Globus pallidus (tissue), 1 donor: ENCODE results near the gene TCL1A.

Source experiments
- DNase-seq: peaks from one replicate; pipeline ENCODE4 v3.0.0-alpha.2; 2015; ENCODE audit warnings: low spot score

Gene TCL1A

GRCh38 chr14:95705518-95705917 is 8.4 kb downstream of the TCL1A start:
- DNase-seq: no peak

GRCh38 chr14:95703805-95704204 is 10.1 kb downstream of the TCL1A start:
- no peak for DNase-seq

GRCh38 chr14:95703341-95703740 is 10.6 kb downstream of the TCL1A start:
- no peak for DNase-seq

GRCh38 chr14:95701846-95702221 is 12.1 kb downstream of the TCL1A start:
- no peak for DNase-seq

GRCh38 chr14:95700221-95700976 is 13.5 kb downstream of the TCL1A start:
- DNase-seq: no peak

- no peak for DNase-seq
Observed at GRCh38 chr14:95699412-95699811, 14.5 kb downstream of the TCL1A start.

GRCh38 chr14:95698287-95698686 is 15.6 kb downstream of the TCL1A start:
- no peak for DNase-seq

- DNase-seq: no peak
Observed at GRCh38 chr14:95697764-95698163, 16.2 kb downstream of the TCL1A start.

- no peak for DNase-seq
Observed at GRCh38 chr14:95696741-95697140, 17.2 kb downstream of the TCL1A start.

GRCh38 chr14:95695913-95696312 is 18.0 kb downstream of the TCL1A start:
- no peak for DNase-seq

- no peak for DNase-seq
Observed at GRCh38 chr14:95695051-95695450, 18.9 kb downstream of the TCL1A start.

- DNase-seq: no peak
Observed at GRCh38 chr14:95692109-95692508, 21.8 kb downstream of the TCL1A start.

- DNase-seq: no peak
Observed at GRCh38 chr14:95691591-95691990, 22.3 kb downstream of the TCL1A start.

- no peak for DNase-seq
Observed at GRCh38 chr14:95690815-95691214, 23.1 kb downstream of the TCL1A start.

- DNase-seq: no peak
Observed at GRCh38 chr14:95689441-95689840, 24.5 kb downstream of the TCL1A start.

- DNase-seq: no peak
Observed at GRCh38 chr14:95686935-95687334, 27.0 kb downstream of the TCL1A start.

- no peak for DNase-seq
Observed at GRCh38 chr14:95685978-95686922, 27.7 kb downstream of the TCL1A start, which contains the start of gene TCL1B. TCL1B (plus strand) TSS chr14:95686426; CDS start chr14:95686468, 42 bp downstream.

- DNase-seq: no peak
Observed at GRCh38 chr14:95683793-95684192, 30.1 kb downstream of the TCL1A start.

GRCh38 chr14:95681153-95681552 is 32.8 kb downstream of the TCL1A start:
- no peak for DNase-seq

- DNase-seq: no peak
Observed at GRCh38 chr14:95679998-95680735, 33.8 kb downstream of the TCL1A start.

GRCh38 chr14:95679148-95679815 is 34.6 kb downstream of the TCL1A start:
- no peak for DNase-seq
